Neural progenitor cell (in vitro differentiated cells): ENCODE measurements around the gene TAGAP. TPM values are rescaled to one million over a fixed set of nuclear protein-coding genes. Genes with fewer than 3 reads are reported as not detected.

Experiments
- DNase-seq: peaks from one replicate; pipeline ENCODE4 v3.0.0-alpha.2; 2016; ENCODE audit warnings: low spot score
- H2AFZ ChIP-seq: fragments of 200-600 bp; sonication (generic); replicated peaks from 2 replicates; pipeline ENCODE4 v1.6.1; 2016; ENCODE audit warnings: antibody characterized with exemption
- H3F3A ChIP-seq: fragments of 200-600 bp; sonication (generic); 2 replicates; pipeline ENCODE4 v1.6.1; 2016; ENCODE audit warnings: antibody characterized with exemption, low read depth
- H3K27ac ChIP-seq: fragments of 200-600 bp; sonication (generic); 2 replicates; pipeline ENCODE4 v1.5.1; 2016; ENCODE audit warnings: mild to moderate bottlenecking
- H3K27me3 ChIP-seq: fragments of 200-600 bp; sonication (generic); 2 replicates; pipeline ENCODE4 v1.6.1; 2016; ENCODE audit warnings: mild to moderate bottlenecking, moderate library complexity
- H3K36me3 ChIP-seq: fragments of 200-600 bp; sonication (generic); 2 replicates; pipeline ENCODE4 v1.5.1; 2016
- H3K4me1 ChIP-seq: fragments of 200-600 bp; sonication (generic); 2 replicates; pipeline ENCODE4 v1.6.1; 2016; ENCODE audit warnings: mixed run types
- H3K4me2 ChIP-seq: fragments of 200-600 bp; sonication (generic); 2 replicates; pipeline ENCODE4 v1.6.1; 2016
- H3K4me3 ChIP-seq: fragments of 200-600 bp; sonication (generic); 2 replicates; pipeline ENCODE4 v1.5.1; 2016
- H3K79me2 ChIP-seq: fragments of 200-600 bp; sonication (generic); 2 replicates; pipeline ENCODE4 v1.6.1; 2016; ENCODE audit warnings: low read depth
- H3K9ac ChIP-seq: fragments of 200-600 bp; sonication (generic); 2 replicates; pipeline ENCODE4 v1.6.1; 2016
- H3K9me3 ChIP-seq: fragments of 200-600 bp; sonication (generic); 2 replicates; pipeline ENCODE4 v1.5.1; 2016; ENCODE audit warnings: low read depth
- H4K20me1 ChIP-seq: fragments of 200-600 bp; sonication (generic); 2 replicates; pipeline ENCODE4 v1.6.1; 2016; ENCODE audit warnings: low read depth
- H3K27ac Mint-ChIP-seq: 3 replicates; pipeline ENCODE4 v1.8.0; 2021; ENCODE audit warnings: mixed read lengths
- H3K27me3 Mint-ChIP-seq: 2 replicates; pipeline ENCODE4 v1.8.0; 2022; ENCODE audit warnings: low read depth, mild to moderate bottlenecking, inconsistent platforms, moderate library complexity, mixed read lengths; ENCODE audit not compliant: insufficient read depth
- H3K36me3 Mint-ChIP-seq: 3 replicates; pipeline ENCODE4 v1.8.0; 2021; ENCODE audit warnings: mixed read lengths
- H3K4me1 Mint-ChIP-seq: 3 replicates; pipeline ENCODE4 v1.8.0; 2021; ENCODE audit warnings: mixed read lengths
- H3K4me3 Mint-ChIP-seq: 3 replicates; pipeline ENCODE4 v1.8.0; 2021; ENCODE audit warnings: mild to moderate bottlenecking, moderate library complexity, mixed read lengths
- H3K9me3 Mint-ChIP-seq: 3 replicates; pipeline ENCODE4 v1.8.0; 2020; ENCODE audit warnings: mixed read lengths
- EZH2 ChIP-seq: fragments of 200-600 bp; sonication (generic); IDR thresholded peaks from 2 replicates; pipeline ENCODE4 v1.6.1; 2017; ENCODE audit warnings: antibody characterized with exemption, mild to moderate bottlenecking, moderate library complexity
- EZH2phosphoT487 ChIP-seq: fragments of 200-600 bp; sonication (generic); IDR thresholded peaks from 2 replicates; pipeline ENCODE4 v1.6.1; 2017; ENCODE audit warnings: antibody characterized with exemption
- total RNA-seq: library from RNA; depleted of rRNA; stranded (reverse); fragments of >200 nt; gene quantifications from 2 replicates; pipeline ENCODE4 v1.2.3, GENCODE V29; 2015; ENCODE audit warnings: low replicate concordance
- TF ChIP-seq, protein P1 (sequence below): fragments of 200-600 bp; sonication (generic); IDR thresholded peaks from 2 replicates; pipeline ENCODE4 v1.5.1; 2017; ENCODE audit warnings: antibody characterized with exemption, mild to moderate bottlenecking

The TAGAP gene
- total RNA-seq, 1 donor from 2014 or later = not detected

DNA sequence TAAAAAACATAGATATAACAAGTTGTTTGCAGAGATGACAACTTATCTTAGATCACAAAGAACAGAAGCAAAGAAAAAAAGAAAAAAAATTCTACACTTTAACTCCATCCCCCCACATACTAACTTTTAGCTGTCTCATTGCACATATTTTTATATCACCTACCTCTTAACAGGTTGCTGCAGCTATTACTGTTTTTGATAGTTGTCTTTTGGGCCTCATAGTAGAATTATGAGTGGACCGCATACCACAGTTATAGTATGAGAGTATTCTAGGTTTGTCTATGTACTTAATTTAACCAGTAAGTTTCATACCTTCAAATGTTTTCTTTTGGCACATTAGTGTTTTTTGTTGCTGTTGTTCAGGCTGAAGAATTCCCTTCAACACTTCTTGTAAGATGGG lies 57.1 kb downstream of the TAGAP start:
- H3K4me3 Mint-ChIP-seq = no peak overlapping the region
- peaks cover 36% of the 10 kb centered on the region for H3K36me3 Mint-ChIP-seq
- Histone ChIP-seq H3K79me2 (no peaks in the 10 kb centered on the region), H3K9ac (no peak overlapping the region), H3K36me3 (no peaks in the 10 kb centered on the region), H3K4me3 (no peak overlapping the region), H3F3A (no peaks in the 10 kb centered on the region), H3K4me1 (no peaks in the 10 kb centered on the region), H4K20me1 (no peaks in the 10 kb centered on the region), H3K27ac (no peak overlapping the region), H3K9me3 (no peaks in the 10 kb centered on the region), H2AFZ (no peak overlapping the region), H3K4me2 (no peak overlapping the region), H3K27me3 (no peaks in the 10 kb centered on the region)
- no peak for DNase-seq
- TF ChIP-seq, protein P1, sequence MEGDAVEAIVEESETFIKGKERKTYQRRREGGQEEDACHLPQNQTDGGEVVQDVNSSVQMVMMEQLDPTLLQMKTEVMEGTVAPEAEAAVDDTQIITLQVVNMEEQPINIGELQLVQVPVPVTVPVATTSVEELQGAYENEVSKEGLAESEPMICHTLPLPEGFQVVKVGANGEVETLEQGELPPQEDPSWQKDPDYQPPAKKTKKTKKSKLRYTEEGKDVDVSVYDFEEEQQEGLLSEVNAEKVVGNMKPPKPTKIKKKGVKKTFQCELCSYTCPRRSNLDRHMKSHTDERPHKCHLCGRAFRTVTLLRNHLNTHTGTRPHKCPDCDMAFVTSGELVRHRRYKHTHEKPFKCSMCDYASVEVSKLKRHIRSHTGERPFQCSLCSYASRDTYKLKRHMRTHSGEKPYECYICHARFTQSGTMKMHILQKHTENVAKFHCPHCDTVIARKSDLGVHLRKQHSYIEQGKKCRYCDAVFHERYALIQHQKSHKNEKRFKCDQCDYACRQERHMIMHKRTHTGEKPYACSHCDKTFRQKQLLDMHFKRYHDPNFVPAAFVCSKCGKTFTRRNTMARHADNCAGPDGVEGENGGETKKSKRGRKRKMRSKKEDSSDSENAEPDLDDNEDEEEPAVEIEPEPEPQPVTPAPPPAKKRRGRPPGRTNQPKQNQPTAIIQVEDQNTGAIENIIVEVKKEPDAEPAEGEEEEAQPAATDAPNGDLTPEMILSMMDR = no peak
- TF ChIP-seq EZH2phosphoT487 = no peak
- TF ChIP-seq EZH2 = no peak
- H3K9me3 Mint-ChIP-seq = peaks cover 34% of the 10 kb centered on the region
- no peak overlapping the region for H3K27ac Mint-ChIP-seq
- peaks cover 3% of the 10 kb centered on the region for H3K27me3 Mint-ChIP-seq
- H3K4me1 Mint-ChIP-seq = no peaks in the 10 kb centered on the region

Other genes starting within 250 kb of the TAGAP start
- gene EZR, start 225.6 kb downstream of the TAGAP start, total RNA-seq = 52.0 and 61.4 TPM in 2 replicates
- gene RSPH3, start 44.8 kb downstream of the TAGAP start, total RNA-seq = 3.6 and 3.9 TPM in 2 replicates
- 0.03 TPM in 1 of 2 replicates, not detected in the other for gene FNDC1, start 124.4 kb upstream of the TAGAP start, total RNA-seq